CD4-positive, alpha-beta memory T cell (primary cell): ENCODE measurements around the gene ATP8A1. TPM values are rescaled to one million over a fixed set of nuclear protein-coding genes. Genes with fewer than 3 reads are reported as not detected.
"Not testable (repeated sequence)": the region's sequence is repeated elsewhere in the genome, so short reads cannot be mapped to it uniquely, and the experiment has no call there.

Experiments used
- CTCF ChIA-PET: fragments of 350-600 bp; sonication (Branson Sonifier 250); formaldehyde crosslinking; loops from one replicate; lab custom pipeline; 2021; ENCODE audit warnings: inconsistent platforms; ENCODE audit not compliant: partially characterized antibody; lab: Charles Lee
- POLR2A ChIA-PET: fragments of 350-600 bp; sonication (Branson Sonifier 250); formaldehyde crosslinking; loops from one replicate; lab custom pipeline; 2021; ENCODE audit not compliant: partially characterized antibody; lab: Charles Lee
- DNase-seq, 5 donors: peaks; one replicate each; pipeline versions ENCODE4 v3.0.0 to v3.0.0-alpha.2; 2020 to 2022; ENCODE audit warnings: mixed read lengths in 1 of 5
- H3K27ac ChIP-seq: one replicate; pipeline ENCODE4 v1.7.0; 2013; ENCODE audit warnings: low read depth, low read length
- H3K27me3 ChIP-seq: 2 replicates; pipeline ENCODE4 v1.7.0; 2013; ENCODE audit warnings: mild to moderate bottlenecking, low read length, moderate library complexity; ENCODE audit not compliant: insufficient read depth
- H3K36me3 ChIP-seq: 2 replicates; pipeline ENCODE4 v1.7.0; 2013; ENCODE audit warnings: mild to moderate bottlenecking, low read length, moderate library complexity; ENCODE audit not compliant: insufficient read depth
- H3K4me1 ChIP-seq: 2 replicates; pipeline ENCODE4 v1.7.0; 2013; ENCODE audit warnings: mild to moderate bottlenecking, low read length, moderate library complexity; ENCODE audit not compliant: insufficient read depth
- H3K4me3 ChIP-seq, 2 donors: one replicate each; pipeline ENCODE4 v1.7.0; 2013; ENCODE audit warnings: low read length in 2 of 2, mild to moderate bottlenecking in 1 of 2
- H3K9me3 ChIP-seq, 2 donors: one replicate each; pipeline ENCODE4 v1.7.0; 2013; ENCODE audit warnings: low read length in 2 of 2, control low read depth in 1 of 2; ENCODE audit not compliant: control insufficient read depth in 1 of 2
- H3K27ac Mint-ChIP-seq, 7 donors: one replicate each; pipeline ENCODE4 v1.8.0; 2020 to 2021; ENCODE audit warnings: mixed read lengths in 7 of 7, mild to moderate bottlenecking in 6 of 7, inconsistent platforms in 3 of 7, moderate library complexity in 3 of 7
- H3K27me3 Mint-ChIP-seq, 2 donors: one replicate each; pipeline ENCODE4 v1.8.0; 2020 to 2021; ENCODE audit warnings: mixed read lengths in 2 of 2
- H3K36me3 Mint-ChIP-seq, 2 donors: one replicate each; pipeline ENCODE4 v1.8.0; 2020 to 2021; ENCODE audit warnings: mixed read lengths in 2 of 2, inconsistent platforms in 1 of 2, mild to moderate bottlenecking in 1 of 2
- H3K4me1 Mint-ChIP-seq, 4 donors: one replicate each; pipeline ENCODE4 v1.8.0; 2020 to 2021; ENCODE audit warnings: mixed read lengths in 4 of 4, mild to moderate bottlenecking in 1 of 4
- H3K4me3 Mint-ChIP-seq, 8 donors: one replicate each; pipeline ENCODE4 v1.8.0; 2020 to 2021; ENCODE audit warnings: mixed read lengths in 8 of 8, mild to moderate bottlenecking in 7 of 8, moderate library complexity in 6 of 8, inconsistent platforms in 3 of 8
- H3K9me3 Mint-ChIP-seq, 8 donors: one replicate each; pipeline ENCODE4 v1.8.0; 2020 to 2021; ENCODE audit warnings: mixed read lengths in 8 of 8, mild to moderate bottlenecking in 5 of 8, inconsistent platforms in 3 of 8, moderate library complexity in 1 of 8
- intact Hi-C: fragments of 100-400 bp; cut with micrococcal nuclease; formaldehyde crosslinking; loops from one replicate; pipeline ENCODE4 v1.15.1; 2023
- polyA plus RNA-seq, 2 donors: library from polyadenylated mRNA; unstranded; fragments of 300-500 nt; fragmentation: Illumina TruSeq; gene quantifications; one replicate each; pipeline ENCODE4 v1.2.3, GENCODE V29; 2021
- total RNA-seq, 2 experiments: library from RNA; stranded (reverse); gene quantifications; one replicate each; pipeline ENCODE4 v1.2.3, GENCODE V29; 2021

ATP8A1 gene
- total and polyA plus RNA-seq, 4 experiments from 2014 or later = 4.3 to 33.5 (median 17.7) TPM

GRCh38 chr4:42466273-42466844 lies 190.5 kb downstream of the ATP8A1 start:
- peaks cover 34 to 46% of the 10 kb centered on the region in 2 donors for H3K36me3 Mint-ChIP-seq
- POLR2A ChIA-PET = no interaction called here
- CTCF ChIA-PET = no interaction called here

DNA sequence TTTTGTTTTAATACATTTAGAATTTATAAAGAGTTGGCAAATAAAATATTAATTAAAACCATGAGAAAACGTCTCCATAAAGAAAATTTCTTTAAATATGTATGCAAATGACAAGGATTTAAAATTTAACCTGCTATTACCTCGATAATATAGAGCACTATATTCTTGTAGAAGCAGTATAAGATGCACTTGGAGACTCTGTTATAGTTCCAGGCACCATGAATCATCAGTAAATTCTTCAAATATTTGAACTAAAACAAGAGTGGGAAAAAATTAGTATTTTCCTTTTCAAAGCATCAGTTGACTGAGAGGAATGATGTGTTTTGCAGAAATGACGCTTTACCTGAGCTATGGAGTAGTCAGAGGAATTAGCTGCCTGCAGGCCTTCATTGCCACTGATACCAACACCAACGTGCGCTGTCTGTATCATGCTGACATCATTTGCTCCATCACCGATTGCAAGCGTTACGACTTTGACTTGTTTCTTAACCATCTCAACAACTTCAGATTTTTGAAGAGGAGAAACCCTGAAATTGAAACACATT lies 192.3 kb downstream of the ATP8A1 start:
- ChIA-PET POLR2A (no interaction called here), CTCF (no interaction called here)
- Mint-ChIP-seq H3K9me3 (peaks cover 0 to 3% (median 0%) of the 10 kb centered on the region in 8 donors), H3K27me3 (no peaks in the 10 kb centered on the region), H3K4me3 (no peak overlapping the region), H3K4me1 (peaks cover 0 to 7% (median 0%) of the 10 kb centered on the region in 4 donors), H3K36me3 (peaks cover 41 to 48% of the 10 kb centered on the region in 2 donors), H3K27ac (no peak overlapping the region)
- Histone ChIP-seq H3K27me3 (no peaks in the 10 kb centered on the region), H3K27ac (no peak overlapping the region), H3K36me3 (no peaks in the 10 kb centered on the region), H3K9me3 (no peaks in the 10 kb centered on the region), H3K4me3 (no peak overlapping the region), H3K4me1 (no peaks in the 10 kb centered on the region)
- intact Hi-C loops = no loop called here
- DNase-seq = no peak

More at GRCh38 chr4:42466273-42466844, 190.5 kb downstream of the ATP8A1 start:
- Mint-ChIP-seq H3K27ac (no peak overlapping the region), H3K27me3 (no peaks in the 10 kb centered on the region), H3K9me3 (peaks cover 0 to 3% (median 0%) of the 10 kb centered on the region in 8 donors), H3K4me3 (no peak overlapping the region), H3K4me1 (peaks cover 0 to 6% (median 0%) of the 10 kb centered on the region in 4 donors)
- Histone ChIP-seq H3K4me3 (no peak overlapping the region), H3K9me3 (no peaks in the 10 kb centered on the region), H3K27ac (no peak overlapping the region), H3K27me3 (no peaks in the 10 kb centered on the region), H3K36me3 (no peaks in the 10 kb centered on the region), H3K4me1 (no peaks in the 10 kb centered on the region)
- no peak for DNase-seq
- intact Hi-C loops = no loop called here

GRCh38 chr4:42461216-42461615 lies 195.7 kb downstream of the ATP8A1 start:
- DNase-seq, POLR2A ChIA-PET, H3K4me1 ChIP-seq, H3K27ac ChIP-seq, H3K9me3 Mint-ChIP-seq, H3K36me3 ChIP-seq, H3K27me3 Mint-ChIP-seq, CTCF ChIA-PET, H3K4me3 ChIP-seq, intact Hi-C loops, H3K9me3 ChIP-seq, H3K27ac Mint-ChIP-seq, H3K4me1 Mint-ChIP-seq, H3K27me3 ChIP-seq, H3K4me3 Mint-ChIP-seq: not testable (repeated sequence)
- H3K36me3 Mint-ChIP-seq = peaks cover 34 to 42% of the 10 kb centered on the region in 2 donors

- H3K27me3 Mint-ChIP-seq = no peaks in the 10 kb centered on the region
- Histone ChIP-seq H3K36me3 (no peaks in the 10 kb centered on the region), H3K27ac (no peak overlapping the region), H3K4me3 (no peak overlapping the region), H3K27me3 (no peaks in the 10 kb centered on the region), H3K9me3 (no peaks in the 10 kb centered on the region), H3K4me1 (no peaks in the 10 kb centered on the region)
- H3K36me3 Mint-ChIP-seq = peaks cover 30 to 44% of the 10 kb centered on the region in 2 donors
- no peak overlapping the region for H3K27ac Mint-ChIP-seq
- CTCF ChIA-PET = no interaction called here
- peaks cover 0 to 3% (median 0%) of the 10 kb centered on the region in 8 donors for H3K9me3 Mint-ChIP-seq
- H3K4me3 Mint-ChIP-seq = no peak overlapping the region
- no peak for DNase-seq
- POLR2A ChIA-PET = no interaction called here
- intact Hi-C loops = no loop called here
- H3K4me1 Mint-ChIP-seq = peaks cover 0 to 7% (median under 1%) of the 10 kb centered on the region in 4 donors
Observed at GRCh38 chr4:42460043-42460442, 196.9 kb downstream of the ATP8A1 start.

DNA sequence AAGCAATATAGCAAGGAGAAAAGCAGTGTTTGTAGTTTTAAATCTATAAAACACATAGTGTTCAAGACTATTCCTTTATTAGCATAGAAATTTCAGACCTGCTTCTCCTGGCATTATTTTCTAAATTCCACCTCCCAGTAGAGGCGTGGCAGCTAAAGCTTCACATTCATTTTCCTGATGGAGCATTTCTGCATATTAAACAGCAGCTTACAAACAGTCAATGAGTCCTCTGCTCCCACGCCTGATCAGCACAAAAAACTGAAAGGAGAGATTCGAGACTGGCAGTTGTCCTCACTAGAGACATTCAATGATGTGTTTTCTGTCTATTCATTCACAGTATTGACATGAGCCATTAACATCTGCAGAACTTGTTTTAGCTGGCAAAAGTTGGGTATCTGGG lies 198.2 kb downstream of the ATP8A1 start:
- Mint-ChIP-seq H3K4me3 (no peak overlapping the region), H3K27ac (no peak overlapping the region), H3K9me3 (peaks cover 0 to 3% (median 0%) of the 10 kb centered on the region in 8 donors), H3K36me3 (peaks cover 29 to 47% of the 10 kb centered on the region in 2 donors), H3K27me3 (no peaks in the 10 kb centered on the region), H3K4me1 (peaks cover 0 to 7% (median under 1%) of the 10 kb centered on the region in 4 donors)
- Histone ChIP-seq H3K4me3 (no peak overlapping the region), H3K4me1 (no peaks in the 10 kb centered on the region), H3K9me3 (no peaks in the 10 kb centered on the region), H3K27me3 (no peaks in the 10 kb centered on the region), H3K36me3 (no peaks in the 10 kb centered on the region), H3K27ac (no peak overlapping the region)
- ChIA-PET CTCF (interaction anchor here (1.0 kb wide), 1 partner anchor 13 kb away, joined by 3 read pairs; no protein-coding TSS in a partner anchor), POLR2A (no interaction called here)
- DNase-seq = no peak
- intact Hi-C loops = no loop called here

- H3K27ac ChIP-seq = no peak overlapping the region
- no peak for DNase-seq
- POLR2A ChIA-PET = interaction anchor here (1.0 kb wide), 1 partner anchor 10 kb away, joined by 3 read pairs; no protein-coding TSS in a partner anchor
- no peaks in the 10 kb centered on the region for H3K27me3 Mint-ChIP-seq
- H3K4me1 ChIP-seq = no peaks in the 10 kb centered on the region
- H3K4me3 Mint-ChIP-seq = no peak overlapping the region
- intact Hi-C loops = no loop called here
- no peaks in the 10 kb centered on the region for H3K9me3 Mint-ChIP-seq
- no peak overlapping the region for H3K4me3 ChIP-seq
- H3K36me3 ChIP-seq = no peaks in the 10 kb centered on the region
- no peaks in the 10 kb centered on the region for H3K27me3 ChIP-seq
- H3K4me1 Mint-ChIP-seq = peaks cover 0 to 2% (median 0%) of the 10 kb centered on the region in 4 donors
- H3K36me3 Mint-ChIP-seq = peaks cover 20 to 39% of the 10 kb centered on the region in 2 donors
- H3K9me3 ChIP-seq = no peaks in the 10 kb centered on the region
- H3K27ac Mint-ChIP-seq = no peak overlapping the region
- CTCF ChIA-PET = no interaction called here
Observed at GRCh38 chr4:42454755-42455420, 202.0 kb downstream of the ATP8A1 start.

GRCh38 chr4:42453612-42454011 lies 203.3 kb downstream of the ATP8A1 start:
- no peaks in the 10 kb centered on the region for H3K27me3 ChIP-seq
- Mint-ChIP-seq H3K27ac (no peak overlapping the region), H3K27me3 (no peaks in the 10 kb centered on the region), H3K9me3 (no peaks in the 10 kb centered on the region), H3K4me3 (no peak overlapping the region), H3K36me3 (peaks cover 28 to 44% of the 10 kb centered on the region in 2 donors), H3K4me1 (peaks cover 0 to 2% (median 0%) of the 10 kb centered on the region in 4 donors)
- H3K4me1 ChIP-seq = no peaks in the 10 kb centered on the region
- POLR2A ChIA-PET = interaction anchor here (1.0 kb wide), 1 partner anchor 8 kb away, joined by 3 read pairs; no protein-coding TSS in a partner anchor
- H3K9me3 ChIP-seq = no peaks in the 10 kb centered on the region
- no peak overlapping the region for H3K4me3 ChIP-seq
- no peaks in the 10 kb centered on the region for H3K36me3 ChIP-seq
- CTCF ChIA-PET = no interaction called here
- no peak for DNase-seq
- H3K27ac ChIP-seq = no peak overlapping the region
- intact Hi-C loops = no loop called here
